ENCODE measurements around the gene UBE2D2. TPM values are rescaled to one million over a fixed set of nuclear protein-coding genes. Genes with fewer than 3 reads are reported as not detected.
"Not testable (repeated sequence)": the region's sequence is repeated elsewhere in the genome, so short reads cannot be mapped to it uniquely, and the experiment has no call there.

Gene UBE2D2
- total RNA-seq, 2 experiments from 2014 or later: 262 to 289 TPM

GRCh38 chr5:139605887-139606286 lies 44.7 kb downstream of the UBE2D2 start:
- peaks cover 31% of the 10 kb centered on the region for H3K36me3 Mint-ChIP-seq (ENCODE audit: low read depth)
- POLR2A ChIA-PET: interaction anchor here (0.6 to 1.1 kb wide), 3 partner anchors 34 to 461 kb away, joined by 3 to 4 read pairs (median 4); no protein-coding TSS in a partner anchor
- no peak overlapping the region for H3K4me3 Mint-ChIP-seq
- intact Hi-C loops (cut with DNase I, micrococcal nuclease): no loop called here
- H3K27me3 Mint-ChIP-seq: no peaks in the 10 kb centered on the region
- no peaks in the 10 kb centered on the region for H3K9me3 Mint-ChIP-seq (ENCODE audit: low read depth)
- CTCF ChIA-PET: interaction anchor here (2.6 kb wide), 1 partner anchor 26 kb away, joined by 13 read pairs; no protein-coding TSS in a partner anchor
- peaks cover 17% of the 10 kb centered on the region for H3K4me1 Mint-ChIP-seq
- ATAC-seq (no peak), DNase-seq (no peak)
- H3K27ac Mint-ChIP-seq: peak overlapping the region; percentile 39

DNA sequence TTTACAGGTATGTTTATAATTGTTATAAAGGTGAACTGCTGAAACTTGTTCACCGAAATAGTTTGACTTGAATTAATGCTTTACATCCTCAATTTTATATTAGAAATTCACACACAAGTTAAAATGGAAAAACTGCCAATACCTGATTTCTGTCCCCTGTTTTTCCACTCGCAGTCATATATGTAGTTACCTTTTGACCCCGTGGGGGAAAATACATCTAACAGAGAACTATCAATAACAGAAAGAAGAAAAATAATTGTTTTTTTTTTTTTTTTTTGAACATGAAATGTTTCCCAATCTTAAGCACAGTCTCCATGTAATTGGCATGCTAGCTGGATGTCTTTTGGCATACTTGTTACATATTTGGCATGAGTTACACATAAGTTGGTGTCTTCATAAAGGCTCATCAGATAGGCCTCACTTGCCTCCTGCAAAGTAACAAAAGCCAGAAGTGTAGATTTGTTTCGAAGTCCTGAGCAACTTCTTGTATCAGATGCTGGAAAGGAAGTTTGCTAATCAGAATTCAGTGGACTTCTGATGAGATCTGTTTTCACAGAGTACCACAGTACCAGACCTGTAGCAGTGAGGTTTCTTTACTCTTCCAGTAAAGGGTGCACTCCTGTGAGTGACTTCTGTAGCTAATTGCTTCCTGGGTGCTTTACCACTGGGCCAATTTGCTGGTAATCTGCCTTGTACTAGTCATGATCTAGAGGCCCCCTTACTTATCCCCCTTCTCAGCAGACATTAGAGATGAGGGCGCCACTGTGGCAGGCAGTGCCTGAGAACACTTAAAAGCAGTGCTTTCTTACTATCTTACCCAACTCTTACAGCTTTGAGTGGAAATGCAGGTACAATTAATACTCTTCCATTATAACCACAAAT lies 50.8 kb downstream of the UBE2D2 start:
- ATAC-seq (peak; percentile 90), DNase-seq (peak; percentile 41)
- Mint-ChIP-seq H3K36me3 (ENCODE audit: low read depth) (peaks cover 27% of the 10 kb centered on the region), H3K27ac (peak overlapping the region; percentile 48), H3K4me3 (no peak overlapping the region), H3K9me3 (ENCODE audit: low read depth) (no peaks in the 10 kb centered on the region), H3K27me3 (no peaks in the 10 kb centered on the region), H3K4me1 (peaks cover 24% of the 10 kb centered on the region)
- CTCF ChIA-PET: interaction anchor here (0.5 to 2.1 kb wide), 7 partner anchors 16 to 198 kb away, joined by 3 to 17 read pairs (median 3); no protein-coding TSS in a partner anchor
- POLR2A ChIA-PET: no interaction called here
- intact Hi-C loops (cut with DNase I, micrococcal nuclease): loop anchor here in 1 of 2 experiments (5.0 kb wide), 1 partner anchor 35 kb away; no protein-coding TSS in a partner anchor

DNA sequence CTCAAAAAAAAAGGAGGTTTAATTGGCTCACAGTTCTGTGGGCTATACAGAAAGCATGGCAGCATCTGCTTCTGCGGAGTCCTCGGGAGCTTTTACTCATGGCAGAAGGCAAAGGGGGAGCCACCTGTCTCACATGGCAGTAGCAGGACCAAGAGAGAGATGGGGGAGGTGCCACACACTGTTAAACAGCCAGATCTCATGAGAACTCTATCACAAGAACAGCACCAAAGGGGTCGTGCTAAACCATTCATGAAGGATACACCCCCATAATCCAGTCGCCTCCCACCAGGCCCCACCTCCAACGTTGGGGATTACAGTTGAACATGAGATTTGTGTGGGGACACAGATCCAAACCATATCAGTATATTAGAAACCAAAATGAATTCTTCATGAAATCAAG lies 58.7 kb downstream of the UBE2D2 start:
- Mint-ChIP-seq H3K9me3 (ENCODE audit: low read depth) (no peaks in the 10 kb centered on the region), H3K4me1 (peaks cover 6% of the 10 kb centered on the region), H3K4me3 (no peak overlapping the region), H3K27ac (peak overlapping the region; percentile 31), H3K27me3 (no peaks in the 10 kb centered on the region), H3K36me3 (ENCODE audit: low read depth) (peaks cover 46% of the 10 kb centered on the region)
- no peak for ATAC-seq
- intact Hi-C loops (cut with DNase I, micrococcal nuclease): no loop called here
- no peak for DNase-seq
- POLR2A ChIA-PET: no interaction called here
- CTCF ChIA-PET: interaction anchor here (0.6 to 0.7 kb wide), 2 partner anchors 34 to 145 kb away, joined by 3 read pairs; no protein-coding TSS in a partner anchor

- H3K27me3 Mint-ChIP-seq; H3K27ac Mint-ChIP-seq; H3K4me1 Mint-ChIP-seq; POLR2A ChIA-PET; intact Hi-C loops (cut with DNase I, micrococcal nuclease); H3K9me3 Mint-ChIP-seq (ENCODE audit: low read depth); H3K4me3 Mint-ChIP-seq; ATAC-seq; DNase-seq: not testable (repeated sequence)
- CTCF ChIA-PET: interaction anchor here (0.6 kb wide), 1 partner anchor 622 kb away, joined by 4 read pairs; no protein-coding TSS in a partner anchor
- H3K36me3 Mint-ChIP-seq (ENCODE audit: low read depth): peaks cover 56% of the 10 kb centered on the region
Observed at GRCh38 chr5:139625398-139625797, 64.3 kb downstream of the UBE2D2 start.

GRCh38 chr5:139630855-139631254 lies 69.7 kb downstream of the UBE2D2 start:
- peaks cover 24% of the 10 kb centered on the region for H3K4me1 Mint-ChIP-seq
- ChIA-PET POLR2A (no interaction called here), CTCF (interaction anchor here (0.8 to 5.8 kb wide), 5 partner anchors 14 to 221 kb away, joined by 3 to 81 read pairs (median 4); no protein-coding TSS in a partner anchor)
- H3K27me3 Mint-ChIP-seq: no peaks in the 10 kb centered on the region
- peaks cover 44% of the 10 kb centered on the region for H3K36me3 Mint-ChIP-seq (ENCODE audit: low read depth)
- H3K4me3 Mint-ChIP-seq: no peak overlapping the region
- intact Hi-C loops (cut with DNase I, micrococcal nuclease): loop anchor here in 1 of 2 experiments (10.0 kb wide), 1 partner anchor 216 kb away; no protein-coding TSS in a partner anchor
- ATAC-seq (no peak), DNase-seq (no peak)
- no peak overlapping the region for H3K27ac Mint-ChIP-seq
- H3K9me3 Mint-ChIP-seq (ENCODE audit: low read depth): no peaks in the 10 kb centered on the region

- intact Hi-C loops (cut with DNase I, micrococcal nuclease): loop anchor here in 1 of 2 experiments (10.0 kb wide), 1 partner anchor 217 kb away; no protein-coding TSS in a partner anchor
- Mint-ChIP-seq H3K27ac (no peak overlapping the region), H3K36me3 (ENCODE audit: low read depth) (peaks cover 47% of the 10 kb centered on the region), H3K4me3 (no peak overlapping the region), H3K9me3 (ENCODE audit: low read depth) (no peaks in the 10 kb centered on the region), H3K4me1 (peaks cover 32% of the 10 kb centered on the region), H3K27me3 (no peaks in the 10 kb centered on the region)
- ATAC-seq (no peak), DNase-seq (no peak)
- ChIA-PET CTCF (interaction anchor here (0.9 to 5.8 kb wide), 16 partner anchors 9 to 207 kb away, joined by 3 to 81 read pairs (median 4); no protein-coding TSS in a partner anchor), POLR2A (no interaction called here)
Observed at GRCh38 chr5:139631520-139632165, 70.5 kb downstream of the UBE2D2 start.

DNA sequence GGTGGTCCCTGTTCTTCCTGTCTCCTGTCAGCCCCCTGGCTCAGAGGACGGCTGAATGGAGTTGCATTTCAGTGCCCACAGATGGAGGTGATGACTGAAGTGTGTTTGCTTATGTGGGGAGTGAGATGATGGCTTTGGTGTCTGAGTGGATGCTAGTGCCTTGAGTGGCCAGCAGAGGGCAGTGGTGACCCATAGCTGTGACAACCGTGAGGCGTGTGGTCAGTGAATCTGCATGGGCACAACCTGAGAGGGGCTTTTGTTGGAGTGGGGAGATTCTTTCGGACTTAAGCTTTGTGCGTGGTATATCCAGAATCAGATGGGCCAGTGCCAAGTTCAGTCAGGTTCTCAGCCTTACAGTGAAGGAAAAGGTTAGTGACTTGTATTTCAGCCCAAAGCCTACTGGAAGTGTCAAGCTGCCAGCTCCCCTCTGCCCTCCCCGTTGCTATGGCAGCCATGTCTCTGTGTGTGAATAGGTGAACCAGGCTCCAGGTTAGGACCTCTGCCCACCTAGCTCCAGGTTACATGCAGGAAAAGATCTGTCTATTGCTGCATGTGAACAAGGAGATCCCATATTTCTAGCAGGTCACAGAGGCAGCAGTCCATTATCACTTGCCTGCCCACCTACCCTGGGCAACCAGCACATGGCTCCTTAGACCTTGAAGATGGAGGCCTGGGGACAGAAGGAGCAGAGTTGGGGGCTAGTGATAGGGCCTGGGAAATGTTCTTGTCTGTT lies 72.3 kb downstream of the UBE2D2 start:
- peak; percentile 81 for DNase-seq
- Mint-ChIP-seq H3K27ac (peak overlapping the region; percentile 52), H3K27me3 (no peaks in the 10 kb centered on the region), H3K9me3 (ENCODE audit: low read depth) (no peaks in the 10 kb centered on the region), H3K4me1 (peaks cover 37% of the 10 kb centered on the region), H3K4me3 (no peak overlapping the region), H3K36me3 (ENCODE audit: low read depth) (peaks cover 38% of the 10 kb centered on the region)
- POLR2A ChIA-PET: interaction anchor here (1.2 kb wide), 1 partner anchor 132 kb away, joined by 6 read pairs; no protein-coding TSS in a partner anchor
- ATAC-seq: peak; percentile 24
- intact Hi-C loops (cut with DNase I, micrococcal nuclease): loop anchor here (1.0 to 10.0 kb wide), 6 partner anchors 37 to 219 kb away; no protein-coding TSS in a partner anchor
- CTCF ChIA-PET: interaction anchor here (0.5 to 5.8 kb wide), 32 partner anchors 11 to 1562 kb away, joined by 3 to 81 read pairs (median 4); partner anchors contain the start of gene CXXC5

DNA sequence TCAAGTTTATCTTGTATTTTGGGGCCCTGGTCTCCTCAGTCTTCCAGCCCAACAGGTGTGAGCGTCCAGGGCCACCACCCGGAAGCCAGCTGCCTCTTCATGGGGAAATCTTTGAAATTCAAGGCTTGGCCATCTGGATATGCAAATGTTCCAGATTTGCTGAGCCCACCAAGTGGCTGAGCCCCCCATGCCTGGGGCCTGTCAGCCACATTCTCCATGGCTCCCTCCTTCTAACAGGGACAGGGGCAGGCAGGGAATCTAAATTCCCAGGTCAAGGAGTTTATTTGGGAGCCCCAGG lies 72.8 kb downstream of the UBE2D2 start:
- CTCF ChIA-PET: interaction anchor here (0.6 to 5.8 kb wide), 29 partner anchors 11 to 1562 kb away, joined by 3 to 81 read pairs (median 4); no protein-coding TSS in a partner anchor
- intact Hi-C loops (cut with DNase I, micrococcal nuclease): loop anchor here in 1 of 2 experiments (10.0 kb wide), 1 partner anchor 219 kb away; no protein-coding TSS in a partner anchor
- peaks cover 38% of the 10 kb centered on the region for H3K36me3 Mint-ChIP-seq (ENCODE audit: low read depth)
- H3K27ac Mint-ChIP-seq: no peak overlapping the region
- H3K4me3 Mint-ChIP-seq: no peak overlapping the region
- DNase-seq (no peak), ATAC-seq (no peak)
- H3K27me3 Mint-ChIP-seq: no peaks in the 10 kb centered on the region
- H3K4me1 Mint-ChIP-seq: peaks cover 37% of the 10 kb centered on the region
- POLR2A ChIA-PET: interaction anchor here (1.2 kb wide), 1 partner anchor 131 kb away, joined by 6 read pairs; no protein-coding TSS in a partner anchor
- no peaks in the 10 kb centered on the region for H3K9me3 Mint-ChIP-seq (ENCODE audit: low read depth)

DNA sequence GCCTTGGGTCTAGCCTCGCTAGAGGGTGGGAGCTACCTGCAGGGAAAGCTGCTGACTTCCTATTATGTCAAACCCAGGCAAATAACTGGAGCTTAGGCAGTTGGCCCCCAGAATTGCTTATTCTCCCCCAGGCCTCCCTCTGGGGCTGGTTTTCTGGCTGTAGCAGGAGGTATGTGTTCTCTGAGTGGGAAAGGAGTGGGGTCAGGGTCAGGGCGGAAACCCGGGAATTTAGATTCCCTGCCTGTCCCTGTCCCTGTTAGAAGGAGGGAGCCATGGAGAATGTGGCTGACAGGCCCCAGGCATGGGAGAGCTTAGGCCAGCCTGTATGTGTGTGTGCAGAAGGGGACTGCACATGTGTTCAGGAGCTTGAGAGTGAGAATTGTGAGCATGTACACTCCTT lies 73.4 kb downstream of the UBE2D2 start:
- CTCF ChIA-PET: interaction anchor here (0.6 to 5.8 kb wide), 27 partner anchors 10 to 358 kb away, joined by 3 to 81 read pairs (median 4); partner anchors contain the start of gene CXXC5

GRCh38 chr5:139635191-139635590 lies 74.1 kb downstream of the UBE2D2 start:
- H3K27ac Mint-ChIP-seq: no peak overlapping the region
- ChIA-PET POLR2A (interaction anchor here (1.6 kb wide), 1 partner anchor 9 kb away, joined by 4 read pairs; no protein-coding TSS in a partner anchor), CTCF (interaction anchor here (0.7 to 5.8 kb wide), 18 partner anchors 8 to 452 kb away, joined by 3 to 81 read pairs (median 6); partner anchors contain the start of genes CXXC5 and UBE2D2)
- intact Hi-C loops (cut with DNase I, micrococcal nuclease): loop anchor here (5.0 to 10.0 kb wide), 5 partner anchors 72 to 472 kb away; no protein-coding TSS in a partner anchor
- no peaks in the 10 kb centered on the region for H3K9me3 Mint-ChIP-seq (ENCODE audit: low read depth)
- DNase-seq (no peak), ATAC-seq (no peak)
- H3K36me3 Mint-ChIP-seq (ENCODE audit: low read depth): peaks cover 28% of the 10 kb centered on the region
- H3K4me1 Mint-ChIP-seq: peaks cover 37% of the 10 kb centered on the region
- H3K27me3 Mint-ChIP-seq: no peaks in the 10 kb centered on the region
- no peak overlapping the region for H3K4me3 Mint-ChIP-seq

More for the DNA sequence above, 73.4 kb downstream of the UBE2D2 start:
- DNase-seq (no peak), ATAC-seq (no peak)
- Mint-ChIP-seq H3K4me3 (no peak overlapping the region), H3K27me3 (no peaks in the 10 kb centered on the region), H3K9me3 (ENCODE audit: low read depth) (no peaks in the 10 kb centered on the region), H3K27ac (peak overlapping the region; percentile 51), H3K36me3 (ENCODE audit: low read depth) (peaks cover 33% of the 10 kb centered on the region), H3K4me1 (peaks cover 37% of the 10 kb centered on the region)
- intact Hi-C loops (cut with DNase I, micrococcal nuclease): loop anchor here in 1 of 2 experiments (10.0 kb wide), 1 partner anchor 220 kb away; no protein-coding TSS in a partner anchor
- POLR2A ChIA-PET: interaction anchor here (1.2 kb wide), 1 partner anchor 131 kb away, joined by 6 read pairs; no protein-coding TSS in a partner anchor
